AG20443 (cell line): ENCODE measurements around the gene COX19.

Experiments used
- DNase-seq: peaks from one replicate; pipeline ENCODE4 v3.0.0; 2012; ENCODE audit warnings: low spot score, mixed read lengths

Gene COX19

GRCh38 chr7:991729-992656 is 16.6 kb upstream of the COX19 start:
- no peak for DNase-seq

- no peak for DNase-seq
These were observed 15.8 kb upstream of the COX19 start for GRCh38 chr7:990933-991728.

- DNase-seq, result no peak
These were observed 15.1 kb upstream of the COX19 start for GRCh38 chr7:990352-990932.

GRCh38 chr7:988963-989529 is 13.7 kb upstream of the COX19 start:
- DNase-seq, result no peak

GRCh38 chr7:988426-988911 is 13.1 kb upstream of the COX19 start:
- DNase-seq, result no peak

- DNase-seq, result no peak
These were observed 12.6 kb upstream of the COX19 start for GRCh38 chr7:987909-988308.

GRCh38 chr7:986766-987751 is 11.7 kb upstream of the COX19 start:
- DNase-seq, result no peak

- DNase-seq, result peak; percentile 35
These were observed 10.8 kb upstream of the COX19 start for GRCh38 chr7:985915-986741.

- no peak for DNase-seq
These were observed 9.7 kb upstream of the COX19 start for GRCh38 chr7:985127-985416.

GRCh38 chr7:984361-985126 is 9.2 kb upstream of the COX19 start:
- no peak for DNase-seq

- no peak for DNase-seq
These were observed 8.3 kb upstream of the COX19 start for GRCh38 chr7:983616-984071.

GRCh38 chr7:983004-983615 is 7.8 kb upstream of the COX19 start, which contains the start of gene CYP2W1:
Gene CYP2W1, plus strand, starts transcription at chr7:983181. Its CDS starts 31 bp downstream, at chr7:983212.
- no peak for DNase-seq

GRCh38 chr7:982511-983003 is 7.2 kb upstream of the COX19 start:
- no peak for DNase-seq

GRCh38 chr7:981793-982510 is 6.6 kb upstream of the COX19 start:
- no peak for DNase-seq

- DNase-seq, result peak; percentile 38
These were observed 4.7 kb upstream of the COX19 start for GRCh38 chr7:979886-980571.

GRCh38 chr7:979151-979550 is 3.8 kb upstream of the COX19 start:
- no peak for DNase-seq

- no peak for DNase-seq
These were observed 3.2 kb upstream of the COX19 start for GRCh38 chr7:978416-979091.
